ENCODE results near the gene AQP9.
"Not testable (repeated sequence)": the region's sequence is repeated elsewhere in the genome, so short reads cannot be mapped to it uniquely, and the experiment has no call there.

Gene AQP9

GRCh38 chr15:58182460-58183163 lies 44.4 kb downstream of the AQP9 start:
- DNase-seq (ENCODE audit: low spot score): peak; percentile 20

- DNase-seq (ENCODE audit: low spot score): no peak
These were observed 47.3 kb downstream of the AQP9 start for GRCh38 chr15:58185439-58185838.

- DNase-seq (ENCODE audit: low spot score): no peak
These were observed 51.1 kb downstream of the AQP9 start for GRCh38 chr15:58189148-58189811.

GRCh38 chr15:58190419-58190818 lies 52.2 kb downstream of the AQP9 start:
- DNase-seq (ENCODE audit: low spot score): no peak

- not testable (repeated sequence) for DNase-seq (ENCODE audit: low spot score)
These were observed 55.5 kb downstream of the AQP9 start for GRCh38 chr15:58193636-58194035.

- DNase-seq (ENCODE audit: low spot score): no peak
These were observed 62.6 kb downstream of the AQP9 start for GRCh38 chr15:58200739-58201138.

GRCh38 chr15:58201516-58201915 lies 63.3 kb downstream of the AQP9 start:
- DNase-seq (ENCODE audit: low spot score): no peak

- DNase-seq (ENCODE audit: low spot score): no peak
These were observed 65.4 kb downstream of the AQP9 start for GRCh38 chr15:58203537-58203936.

- no peak for DNase-seq (ENCODE audit: low spot score)
These were observed 68.0 kb downstream of the AQP9 start for GRCh38 chr15:58206151-58206550.

- not testable (repeated sequence) for DNase-seq (ENCODE audit: low spot score)
These were observed 70.0 kb downstream of the AQP9 start for GRCh38 chr15:58208217-58208616.

- DNase-seq (ENCODE audit: low spot score): not testable (repeated sequence)
These were observed 70.9 kb downstream of the AQP9 start for GRCh38 chr15:58209007-58209481.

- not testable (repeated sequence) for DNase-seq (ENCODE audit: low spot score)
These were observed 71.8 kb downstream of the AQP9 start for GRCh38 chr15:58210031-58210430.

GRCh38 chr15:58212909-58213526 lies 74.8 kb downstream of the AQP9 start:
- no peak for DNase-seq (ENCODE audit: low spot score)

- no peak for DNase-seq (ENCODE audit: low spot score)
These were observed 75.6 kb downstream of the AQP9 start for GRCh38 chr15:58213587-58214338.

- no peak for DNase-seq (ENCODE audit: low spot score)
These were observed 76.6 kb downstream of the AQP9 start for GRCh38 chr15:58214591-58215340.

GRCh38 chr15:58217460-58217859 lies 79.3 kb downstream of the AQP9 start:
- DNase-seq (ENCODE audit: low spot score): no peak

- peak; percentile 35 for DNase-seq (ENCODE audit: low spot score)
These were observed 83.5 kb downstream of the AQP9 start for GRCh38 chr15:58221591-58222241.

- DNase-seq (ENCODE audit: low spot score): no peak
These were observed 84.5 kb downstream of the AQP9 start for GRCh38 chr15:58222679-58223078.

- no peak for DNase-seq (ENCODE audit: low spot score)
These were observed 85.3 kb downstream of the AQP9 start for GRCh38 chr15:58223432-58223831.

- no peak for DNase-seq (ENCODE audit: low spot score)
These were observed 85.9 kb downstream of the AQP9 start for GRCh38 chr15:58224068-58224467.

All from HuH-7.5 (cell line).